IPS-15b (cell line): ENCODE results near the gene SLC19A1.

ENCODE experiments used
- H3K27me3 ChIP-seq: one replicate; pipeline ENCODE4 v1.6.1; 2013; ENCODE audit warnings: low read length; ENCODE audit not compliant: control insufficient read depth, insufficient read depth
- H3K36me3 ChIP-seq: one replicate; pipeline ENCODE4 v1.6.1; 2013; ENCODE audit warnings: low read length; ENCODE audit not compliant: control insufficient read depth, insufficient read depth
- H3K4me1 ChIP-seq: one replicate; pipeline ENCODE4 v1.6.1; 2013; ENCODE audit warnings: mild to moderate bottlenecking, low read length; ENCODE audit not compliant: control insufficient read depth, insufficient read depth
- H3K4me3 ChIP-seq: one replicate; pipeline ENCODE4 v1.5.1; 2013; ENCODE audit warnings: low read depth, low read length
- H3K9ac ChIP-seq: one replicate; pipeline ENCODE4 v1.6.1; 2013; ENCODE audit warnings: low read depth, mild to moderate bottlenecking, low read length
- H3K9me3 ChIP-seq: one replicate; pipeline ENCODE4 v1.6.1; 2013; ENCODE audit warnings: mild to moderate bottlenecking, low read length; ENCODE audit not compliant: control insufficient read depth, insufficient read depth

The SLC19A1 gene

GRCh38 chr21:45522986-45523385 lies 19.3 kb downstream of the SLC19A1 start:
- Histone ChIP-seq H3K4me3 (no peak overlapping the region), H3K36me3 (peaks cover 14% of the 10 kb centered on the region), H3K9ac (no peak overlapping the region), H3K27me3 (no peaks in the 10 kb centered on the region), H3K4me1 (no peaks in the 10 kb centered on the region), H3K9me3 (peaks cover 12% of the 10 kb centered on the region)

- peaks cover 14% of the 10 kb centered on the region for H3K36me3 ChIP-seq
- no peaks in the 10 kb centered on the region for H3K4me1 ChIP-seq
- H3K9ac ChIP-seq, result no peak overlapping the region
- H3K27me3 ChIP-seq, result no peaks in the 10 kb centered on the region
- peaks cover 12% of the 10 kb centered on the region for H3K9me3 ChIP-seq
- no peak overlapping the region for H3K4me3 ChIP-seq
Measured at GRCh38 chr21:45522381-45522780, 19.9 kb downstream of the SLC19A1 start.

- Histone ChIP-seq H3K4me1 (no peaks in the 10 kb centered on the region), H3K9me3 (peaks cover 12% of the 10 kb centered on the region), H3K9ac (no peak overlapping the region), H3K4me3 (no peak overlapping the region), H3K36me3 (peaks cover 19% of the 10 kb centered on the region), H3K27me3 (no peaks in the 10 kb centered on the region)
Measured at GRCh38 chr21:45521241-45521640, 21.0 kb downstream of the SLC19A1 start.

- H3K4me1 ChIP-seq, result no peaks in the 10 kb centered on the region
- H3K9me3 ChIP-seq, result peaks cover 12% of the 10 kb centered on the region
- H3K36me3 ChIP-seq, result peaks cover 9% of the 10 kb centered on the region
- H3K9ac ChIP-seq, result no peak overlapping the region
- no peak overlapping the region for H3K4me3 ChIP-seq
- H3K27me3 ChIP-seq, result no peaks in the 10 kb centered on the region
Measured at GRCh38 chr21:45519182-45519581, 23.1 kb downstream of the SLC19A1 start.

DNA sequence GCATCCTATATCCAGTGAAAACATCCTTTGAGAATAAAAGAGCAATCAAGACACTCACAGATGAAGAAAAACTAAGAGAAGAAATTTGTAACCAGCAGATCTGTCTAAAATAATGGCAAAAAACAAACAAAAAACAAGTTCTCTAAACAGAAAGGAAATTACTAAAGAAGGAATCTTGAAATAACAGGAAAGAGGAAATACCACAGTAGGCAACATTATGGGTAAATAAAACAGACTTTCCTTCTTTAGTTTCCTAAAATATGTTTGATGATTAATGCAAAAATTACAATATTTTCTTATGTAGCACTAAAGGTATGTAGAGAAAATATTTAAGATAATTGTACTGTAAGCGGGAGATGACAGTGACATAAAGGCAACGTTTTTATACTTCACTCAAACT lies 23.5 kb downstream of the SLC19A1 start:
- Histone ChIP-seq H3K9me3 (peaks cover 12% of the 10 kb centered on the region), H3K36me3 (peaks cover 11% of the 10 kb centered on the region), H3K27me3 (no peaks in the 10 kb centered on the region), H3K4me1 (no peaks in the 10 kb centered on the region), H3K4me3 (no peak overlapping the region), H3K9ac (no peak overlapping the region)

GRCh38 chr21:45517249-45518065 lies 24.8 kb downstream of the SLC19A1 start:
- Histone ChIP-seq H3K4me1 (no peaks in the 10 kb centered on the region), H3K36me3 (peaks cover 24% of the 10 kb centered on the region), H3K9ac (no peak overlapping the region), H3K27me3 (no peaks in the 10 kb centered on the region), H3K4me3 (no peak overlapping the region), H3K9me3 (peaks cover 12% of the 10 kb centered on the region)

DNA sequence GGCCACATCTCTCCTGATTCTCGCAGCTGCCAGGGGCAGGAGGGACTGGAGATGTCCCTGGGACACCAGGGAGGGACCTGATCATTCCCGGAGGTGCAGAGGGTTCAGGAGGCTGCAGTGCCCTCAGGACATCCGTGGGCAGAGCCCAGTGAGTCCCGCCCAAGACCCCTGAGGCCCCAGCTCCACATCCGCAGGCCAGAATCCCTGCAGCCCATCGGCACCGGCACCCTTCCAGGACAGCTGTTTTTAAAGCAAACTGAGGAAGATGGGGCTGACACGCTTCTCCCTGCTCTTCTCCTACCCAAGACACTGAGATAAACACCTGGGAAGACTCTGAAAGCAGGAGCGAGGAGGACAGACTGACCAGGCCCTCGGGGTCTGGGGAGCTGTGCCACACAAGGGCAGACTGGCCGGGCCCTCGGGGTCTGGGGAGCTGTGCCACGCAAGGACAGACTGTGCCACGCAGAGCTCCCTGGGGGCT lies 25.5 kb downstream of the SLC19A1 start:
- Histone ChIP-seq H3K27me3 (no peaks in the 10 kb centered on the region), H3K4me3 (no peak overlapping the region), H3K9ac (no peak overlapping the region), H3K9me3 (peaks cover 12% of the 10 kb centered on the region), H3K36me3 (peaks cover 20% of the 10 kb centered on the region), H3K4me1 (no peaks in the 10 kb centered on the region)

GRCh38 chr21:45516071-45516670 lies 26.1 kb downstream of the SLC19A1 start:
- Histone ChIP-seq H3K4me3 (no peak overlapping the region), H3K27me3 (no peaks in the 10 kb centered on the region), H3K36me3 (peaks cover 23% of the 10 kb centered on the region), H3K4me1 (no peaks in the 10 kb centered on the region), H3K9me3 (peaks cover 12% of the 10 kb centered on the region), H3K9ac (no peak overlapping the region)

GRCh38 chr21:45515241-45516061 lies 26.8 kb downstream of the SLC19A1 start:
- Histone ChIP-seq H3K9ac (no peak overlapping the region), H3K36me3 (peaks cover 25% of the 10 kb centered on the region), H3K9me3 (peaks cover 12% of the 10 kb centered on the region), H3K4me3 (no peak overlapping the region), H3K4me1 (no peaks in the 10 kb centered on the region), H3K27me3 (no peaks in the 10 kb centered on the region)

GRCh38 chr21:45514311-45515021 lies 27.8 kb downstream of the SLC19A1 start:
- Histone ChIP-seq H3K4me3 (no peak overlapping the region), H3K9ac (no peak overlapping the region), H3K9me3 (peaks cover 9% of the 10 kb centered on the region), H3K36me3 (peaks cover 25% of the 10 kb centered on the region), H3K27me3 (no peaks in the 10 kb centered on the region), H3K4me1 (no peaks in the 10 kb centered on the region)

DNA sequence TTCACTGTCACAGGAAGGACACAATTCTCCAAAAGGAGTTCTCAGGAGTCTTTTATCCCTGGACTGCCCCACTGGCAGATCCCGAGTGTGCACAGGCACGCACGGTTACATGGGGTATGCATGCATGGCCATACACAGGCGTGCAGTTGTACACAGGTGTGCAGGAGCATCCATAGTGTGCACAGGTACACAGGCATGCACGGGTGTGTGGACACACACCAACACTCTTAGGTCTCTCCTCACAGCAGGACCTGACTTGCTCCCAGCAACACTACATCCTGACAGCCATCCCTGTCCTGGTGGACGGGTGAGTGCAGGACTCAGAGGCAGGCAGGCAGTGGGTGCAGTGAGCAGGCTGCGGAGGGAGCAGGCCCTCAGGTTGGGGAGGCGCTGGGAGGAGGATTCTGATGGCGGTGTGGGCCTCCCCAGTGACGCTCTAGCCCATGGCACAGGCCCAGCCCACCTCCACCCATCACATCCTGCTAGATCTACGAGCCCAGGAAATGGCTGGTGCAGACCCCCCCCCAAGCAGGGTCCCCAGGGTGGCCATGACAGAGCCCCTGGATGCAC lies 28.4 kb downstream of the SLC19A1 start:
- peaks cover 4% of the 10 kb centered on the region for H3K9me3 ChIP-seq
- H3K4me1 ChIP-seq, result no peaks in the 10 kb centered on the region
- no peak overlapping the region for H3K9ac ChIP-seq
- H3K4me3 ChIP-seq, result no peak overlapping the region
- no peaks in the 10 kb centered on the region for H3K27me3 ChIP-seq
- peaks cover 25% of the 10 kb centered on the region for H3K36me3 ChIP-seq
